ENCODE measurements around the gene GRM8.
A peak's percentile ranks its signal among the peaks of the same experiment; 100 is the strongest.

Gene GRM8

GRCh38 chr7:126700807-126701604 is 551.7 kb downstream of the GRM8 start:
- peak; percentile 99 for DNase-seq
- Histone ChIP-seq H3K36me3 (replicated peaks; ENCODE audit: insufficient read depth, low read length) (no peaks in the 10 kb centered on the region), H3K9me3 (replicated peaks; ENCODE audit: insufficient read depth, low read length) (no peaks in the 10 kb centered on the region), H3K27ac (ENCODE audit: low read length) (peak overlapping the region; percentile 81), H3K9ac (ENCODE audit: low read length) (peak overlapping the region; percentile 54; the same call in 1 of the 2 replicates), H3K27me3 (replicated peaks; ENCODE audit: insufficient read depth, low read length) (no peaks in the 10 kb centered on the region), H3K4me2 (ENCODE audit: low read depth, low read length) (peak overlapping the region; percentile 82), H2AFZ (ENCODE audit: low read length) (peak overlapping the region; percentile 57), H3F3A (ENCODE audit: insufficient read depth, low read length) (peaks cover 12% of the 10 kb centered on the region; the same call in 1 of the 2 replicates), H4K20me1 (ENCODE audit: insufficient read depth, low read length) (no peaks in the 10 kb centered on the region), H3K9me2 (replicated peaks; ENCODE audit: insufficient read depth, low read length) (no peaks in the 10 kb centered on the region), H3K4me1 (ENCODE audit: low read length) (peaks cover 36% of the 10 kb centered on the region), H3K4me3 (ENCODE audit: low read length) (peak overlapping the region; percentile 43; the same call in 1 of the 2 replicates), H3K79me2 (ENCODE audit: low read length) (no peaks in the 10 kb centered on the region)
- TF ChIP-seq EZH2 (optimal IDR thresholded peaks at IDR 0.05; ENCODE audit: low read depth, low read length) (no peak), CTCF (IDR thresholded peaks at IDR 0.05; ENCODE audit: low read length) (no peak), EZH2phosphoT487 (IDR thresholded peaks at IDR 0.05; ENCODE audit: low read length) (no peak)

DNA sequence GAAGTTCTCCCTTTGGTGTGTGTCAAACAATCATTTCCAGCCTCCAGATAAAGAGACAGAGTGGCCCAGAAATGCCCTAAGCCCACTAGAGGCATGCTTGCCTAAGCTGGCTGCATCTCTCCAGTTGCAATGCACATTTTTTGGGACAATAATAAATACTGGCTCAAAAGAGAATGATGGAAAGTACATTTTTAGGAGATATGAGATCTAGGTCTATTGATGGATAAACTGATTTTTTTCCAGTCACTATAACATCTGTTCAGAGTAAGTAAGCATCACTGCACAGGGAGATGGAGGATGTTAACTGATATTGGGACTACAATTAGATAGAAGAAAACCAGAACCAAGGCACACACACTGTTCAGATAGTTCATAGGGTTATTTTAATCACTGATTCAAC is 553.0 kb downstream of the GRM8 start:
- no peaks in the 10 kb centered on the region for H3K9me2 ChIP-seq (replicated peaks; ENCODE audit: insufficient read depth, low read length)
- 0 out of 2 replicates have a peak overlapping the region, but pooled peaks have one; percentile 6 for H3K4me2 ChIP-seq (ENCODE audit: low read depth, low read length)
- TF ChIP-seq CTCF (IDR thresholded peaks at IDR 0.05; ENCODE audit: low read length): peak; percentile 31
- TF ChIP-seq EZH2 (optimal IDR thresholded peaks at IDR 0.05; ENCODE audit: low read depth, low read length): no peak
- no peak for TF ChIP-seq EZH2phosphoT487 (IDR thresholded peaks at IDR 0.05; ENCODE audit: low read length)
- peaks cover 36% of the 10 kb centered on the region for H3K4me1 ChIP-seq (ENCODE audit: low read length)
- H3K79me2 ChIP-seq (ENCODE audit: low read length): no peaks in the 10 kb centered on the region
- H3K9me3 ChIP-seq (replicated peaks; ENCODE audit: insufficient read depth, low read length): no peaks in the 10 kb centered on the region
- no peak overlapping the region for H3K27ac ChIP-seq (ENCODE audit: low read length)
- H3F3A ChIP-seq (ENCODE audit: insufficient read depth, low read length): peaks cover 12% of the 10 kb centered on the region; the same call in 1 of the 2 replicates
- H2AFZ ChIP-seq (ENCODE audit: low read length): 0 out of 2 replicates have a peak overlapping the region, but pooled peaks have one; percentile 3
- no peaks in the 10 kb centered on the region for H4K20me1 ChIP-seq (ENCODE audit: insufficient read depth, low read length)
- no peaks in the 10 kb centered on the region for H3K36me3 ChIP-seq (replicated peaks; ENCODE audit: insufficient read depth, low read length)
- no peak overlapping the region for H3K4me3 ChIP-seq (ENCODE audit: low read length)
- H3K9ac ChIP-seq (ENCODE audit: low read length): no peak overlapping the region
- no peaks in the 10 kb centered on the region for H3K27me3 ChIP-seq (replicated peaks; ENCODE audit: insufficient read depth, low read length)
- peak; percentile 23 for DNase-seq

DNA sequence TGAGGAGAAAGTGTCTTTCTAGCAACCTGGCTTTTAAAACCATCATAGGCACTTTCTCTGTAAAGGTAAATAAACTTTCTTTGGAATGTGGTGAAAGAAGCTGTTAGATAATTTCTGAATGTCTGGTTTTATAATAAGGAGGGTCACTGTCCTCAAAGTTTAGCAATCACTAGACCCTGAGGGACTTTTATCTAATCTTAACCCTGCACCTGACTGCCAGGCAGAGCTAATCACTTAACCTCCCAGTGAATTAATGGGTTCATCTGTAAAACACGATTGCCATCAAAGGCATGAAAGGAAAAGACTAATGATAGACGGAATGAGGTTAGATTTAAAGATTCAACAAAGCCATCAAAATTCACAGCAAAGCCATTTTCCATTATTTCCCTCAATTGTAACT is 553.8 kb downstream of the GRM8 start:
- Histone ChIP-seq H3K9me3 (replicated peaks; ENCODE audit: insufficient read depth, low read length) (no peaks in the 10 kb centered on the region), H3K36me3 (replicated peaks; ENCODE audit: insufficient read depth, low read length) (no peaks in the 10 kb centered on the region), H3K9ac (ENCODE audit: low read length) (no peak overlapping the region), H3K4me3 (ENCODE audit: low read length) (no peak overlapping the region), H3K79me2 (ENCODE audit: low read length) (no peaks in the 10 kb centered on the region), H4K20me1 (ENCODE audit: insufficient read depth, low read length) (no peaks in the 10 kb centered on the region), H3K9me2 (replicated peaks; ENCODE audit: insufficient read depth, low read length) (no peaks in the 10 kb centered on the region), H3K4me1 (ENCODE audit: low read length) (peaks cover 36% of the 10 kb centered on the region), H2AFZ (ENCODE audit: low read length) (no peak overlapping the region), H3K27me3 (replicated peaks; ENCODE audit: insufficient read depth, low read length) (no peaks in the 10 kb centered on the region), H3K4me2 (ENCODE audit: low read depth, low read length) (no peak overlapping the region), H3K27ac (ENCODE audit: low read length) (no peak overlapping the region), H3F3A (ENCODE audit: insufficient read depth, low read length) (peaks cover 12% of the 10 kb centered on the region; the same call in 1 of the 2 replicates)
- no peak for DNase-seq
- TF ChIP-seq EZH2 (optimal IDR thresholded peaks at IDR 0.05; ENCODE audit: low read depth, low read length) (no peak), CTCF (IDR thresholded peaks at IDR 0.05; ENCODE audit: low read length) (no peak), EZH2phosphoT487 (IDR thresholded peaks at IDR 0.05; ENCODE audit: low read length) (no peak)
